Esophagus squamous epithelium (tissue), 4 donors: ENCODE data around the gene RBM23.

ENCODE experiments used
- POLR2A ChIP-seq, 4 donors: fragments of 450-650 bp; IDR thresholded peaks; one replicate each; pipeline ENCODE4 v1.6.1; 2017; ENCODE audit warnings: antibody characterized with exemption in 4 of 4, mild to moderate bottlenecking in 4 of 4, moderate library complexity in 3 of 4
- TF ChIP-seq, protein P1 (sequence below), 6 experiments: fragments of 450-650 bp in 4 of 6; fragments of 200-600 bp in 2 of 6; sonication (generic) in 2 of 6; IDR thresholded peaks; one replicate each; pipeline ENCODE4 v1.5.1; 2016 to 2019; ENCODE audit warnings: antibody characterized with exemption in 6 of 6, mild to moderate bottlenecking in 4 of 6, moderate library complexity in 4 of 6

GRCh38 chr14:22945642-22946041 lies 26.7 kb upstream of the RBM23 start:
- TF ChIP-seq POLR2A (IDR thresholded peaks at IDR 0.05) = no peak
- TF ChIP-seq, protein P1, sequence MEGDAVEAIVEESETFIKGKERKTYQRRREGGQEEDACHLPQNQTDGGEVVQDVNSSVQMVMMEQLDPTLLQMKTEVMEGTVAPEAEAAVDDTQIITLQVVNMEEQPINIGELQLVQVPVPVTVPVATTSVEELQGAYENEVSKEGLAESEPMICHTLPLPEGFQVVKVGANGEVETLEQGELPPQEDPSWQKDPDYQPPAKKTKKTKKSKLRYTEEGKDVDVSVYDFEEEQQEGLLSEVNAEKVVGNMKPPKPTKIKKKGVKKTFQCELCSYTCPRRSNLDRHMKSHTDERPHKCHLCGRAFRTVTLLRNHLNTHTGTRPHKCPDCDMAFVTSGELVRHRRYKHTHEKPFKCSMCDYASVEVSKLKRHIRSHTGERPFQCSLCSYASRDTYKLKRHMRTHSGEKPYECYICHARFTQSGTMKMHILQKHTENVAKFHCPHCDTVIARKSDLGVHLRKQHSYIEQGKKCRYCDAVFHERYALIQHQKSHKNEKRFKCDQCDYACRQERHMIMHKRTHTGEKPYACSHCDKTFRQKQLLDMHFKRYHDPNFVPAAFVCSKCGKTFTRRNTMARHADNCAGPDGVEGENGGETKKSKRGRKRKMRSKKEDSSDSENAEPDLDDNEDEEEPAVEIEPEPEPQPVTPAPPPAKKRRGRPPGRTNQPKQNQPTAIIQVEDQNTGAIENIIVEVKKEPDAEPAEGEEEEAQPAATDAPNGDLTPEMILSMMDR (IDR thresholded peaks at IDR 0.05) = no peak
